GM18873 (cell line): Measurements from ENCODE around the gene TTYH3.
"Not testable (repeated sequence)": the region's sequence is repeated elsewhere in the genome, so short reads cannot be mapped to it uniquely, and the experiment has no call there.

ENCODE experiments used
- ATAC-seq: cut with Tn5 transposase; IDR thresholded peaks from one replicate; pipeline ENCODE4 v1.9.1; 2021; ENCODE audit warnings: mild to moderate bottlenecking, moderate library complexity, moderate number of reproducible peaks; ENCODE audit not compliant: unreplicated experiment, low FRiP score

The TTYH3 gene

GRCh38 chr7:2680792-2681490 is 49.2 kb downstream of the TTYH3 start:
- no peak for ATAC-seq

DNA sequence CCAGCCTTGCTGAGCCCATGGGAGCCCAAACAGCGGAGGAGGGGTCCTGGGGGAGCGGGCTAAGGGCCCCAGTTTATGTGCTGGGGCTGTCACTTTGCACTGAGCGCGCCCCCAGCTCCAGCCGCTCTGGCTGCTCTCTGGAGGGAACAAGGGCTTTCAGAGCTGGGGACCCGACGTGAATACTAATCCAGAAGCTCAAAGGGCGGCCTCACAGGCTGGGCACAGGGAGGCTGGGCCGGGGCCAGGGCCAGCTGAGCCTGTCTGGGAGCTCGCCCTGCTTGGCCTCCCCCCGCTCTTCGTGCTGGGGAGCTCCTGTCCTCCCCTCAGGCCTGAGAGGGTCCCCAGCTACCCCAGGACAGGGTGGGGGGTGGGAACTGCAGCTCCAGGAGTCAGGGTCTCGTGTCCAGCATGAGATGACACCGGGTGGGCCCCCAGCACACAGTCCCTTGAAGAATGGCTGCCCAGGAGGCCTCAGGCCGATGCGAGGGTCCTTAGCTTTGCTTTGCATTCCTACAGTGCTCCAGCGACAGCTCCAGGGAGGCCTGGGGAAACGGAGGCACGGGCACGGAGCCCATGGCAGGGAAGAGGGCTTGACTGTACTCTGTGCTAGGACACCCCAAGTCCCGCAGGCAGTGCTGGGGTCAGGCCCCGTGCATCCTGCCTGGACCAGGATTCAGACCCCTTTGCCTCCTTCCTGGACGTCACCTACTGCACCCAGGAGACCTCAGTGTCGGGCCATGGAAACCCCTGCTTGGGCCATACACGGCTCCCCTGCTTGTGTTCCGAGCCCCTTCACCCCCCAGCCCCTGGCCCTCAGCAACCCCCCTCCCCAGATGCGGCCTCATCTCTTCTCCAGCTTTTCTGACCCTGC is 50.4 kb downstream of the TTYH3 start:
- no peak for ATAC-seq

DNA sequence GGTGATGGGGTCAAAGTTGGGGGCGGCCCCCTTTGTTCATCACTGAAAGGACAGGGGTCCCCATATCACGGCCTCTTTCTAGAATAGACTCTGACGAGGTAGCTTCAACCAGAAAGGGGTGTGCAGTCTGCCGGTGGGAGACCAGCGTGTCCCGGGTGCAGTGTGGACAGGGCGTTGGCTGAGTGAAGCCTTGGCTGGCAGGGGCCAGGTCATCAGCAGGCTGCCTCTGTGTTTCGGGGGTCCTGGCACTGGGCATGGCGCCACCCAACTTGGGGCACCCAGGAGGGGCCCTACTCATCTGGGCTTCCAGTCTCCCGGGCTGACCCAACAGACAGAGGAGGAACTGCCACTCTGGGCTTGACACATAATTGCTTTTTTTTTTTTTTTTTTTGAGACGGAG is 52.7 kb downstream of the TTYH3 start:
- ATAC-seq: no peak

DNA sequence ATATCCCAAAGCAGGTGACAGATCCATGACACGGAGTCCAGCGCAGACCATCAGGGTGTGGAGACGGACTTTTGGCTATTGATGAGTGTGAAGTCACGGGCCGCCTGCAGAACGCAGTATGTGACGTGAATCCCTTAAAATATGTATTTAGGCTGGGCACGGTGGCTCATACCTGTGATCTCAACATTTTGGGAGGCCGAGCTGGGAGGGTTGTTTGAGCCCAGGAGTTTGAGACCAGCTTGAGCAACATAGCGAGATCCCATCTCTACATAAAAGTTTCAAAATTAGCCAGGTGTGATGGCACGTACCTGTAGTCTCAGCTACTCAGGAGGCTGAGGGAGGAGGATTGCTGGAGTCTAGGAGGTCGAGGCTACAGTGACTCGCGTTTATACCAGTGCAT is 54.3 kb downstream of the TTYH3 start:
- ATAC-seq: no peak

DNA sequence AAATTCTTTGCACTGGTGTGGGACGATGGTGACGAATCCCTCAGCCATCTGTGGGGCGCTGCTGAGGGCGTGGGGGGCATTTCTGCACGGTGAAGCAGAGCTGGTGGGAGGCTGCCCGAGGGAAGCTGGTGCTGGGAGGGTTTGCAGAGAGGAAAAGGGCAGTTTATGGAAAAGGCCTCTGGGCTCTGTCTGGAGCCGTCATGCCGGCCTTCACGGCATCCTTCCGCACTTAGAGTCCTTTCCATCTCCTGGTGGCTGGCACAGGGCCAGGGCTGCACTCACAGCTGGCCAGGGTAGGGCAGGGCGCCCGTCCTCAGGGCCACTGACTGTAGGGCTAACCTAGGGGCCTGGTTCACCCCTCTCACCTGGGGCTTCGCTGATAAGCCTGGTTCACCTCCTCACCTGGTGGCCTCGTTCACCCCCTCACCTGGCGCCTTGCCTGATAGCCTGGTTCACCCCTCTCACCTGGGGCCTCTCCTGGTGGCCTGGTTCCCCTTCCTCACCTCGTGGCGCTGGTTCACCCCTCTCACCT is 55.6 kb downstream of the TTYH3 start:
- ATAC-seq: no peak

DNA sequence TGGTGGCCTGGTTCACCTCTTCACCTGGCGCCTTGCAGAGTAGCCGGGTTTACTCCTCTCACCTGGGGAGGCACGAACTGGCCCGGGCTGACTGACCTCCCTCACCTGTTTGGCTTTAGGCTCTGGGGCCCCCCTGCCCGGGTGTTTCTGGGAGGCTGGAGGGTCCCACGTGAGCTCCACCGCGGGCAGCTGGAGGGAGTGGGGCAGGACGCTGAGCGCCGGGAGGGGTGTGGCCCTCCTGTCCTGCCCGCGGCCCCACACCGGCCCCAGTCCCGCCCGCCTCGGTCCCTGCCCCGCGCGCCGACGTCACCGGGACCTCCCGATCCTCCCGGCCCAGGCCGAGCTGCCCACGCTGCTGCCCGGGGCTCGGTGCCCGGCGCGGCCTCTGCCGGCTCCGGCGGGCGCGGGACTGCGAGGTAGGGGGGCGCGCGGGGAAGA is 56.1 kb downstream of the TTYH3 start, which contains the start of gene AMZ1:
Gene AMZ1, plus strand, starts transcription at position 322 of the 438 bp plus-strand sequence. CDS start 12,250 bp downstream, outside the sequence.
- ATAC-seq: no peak

DNA sequence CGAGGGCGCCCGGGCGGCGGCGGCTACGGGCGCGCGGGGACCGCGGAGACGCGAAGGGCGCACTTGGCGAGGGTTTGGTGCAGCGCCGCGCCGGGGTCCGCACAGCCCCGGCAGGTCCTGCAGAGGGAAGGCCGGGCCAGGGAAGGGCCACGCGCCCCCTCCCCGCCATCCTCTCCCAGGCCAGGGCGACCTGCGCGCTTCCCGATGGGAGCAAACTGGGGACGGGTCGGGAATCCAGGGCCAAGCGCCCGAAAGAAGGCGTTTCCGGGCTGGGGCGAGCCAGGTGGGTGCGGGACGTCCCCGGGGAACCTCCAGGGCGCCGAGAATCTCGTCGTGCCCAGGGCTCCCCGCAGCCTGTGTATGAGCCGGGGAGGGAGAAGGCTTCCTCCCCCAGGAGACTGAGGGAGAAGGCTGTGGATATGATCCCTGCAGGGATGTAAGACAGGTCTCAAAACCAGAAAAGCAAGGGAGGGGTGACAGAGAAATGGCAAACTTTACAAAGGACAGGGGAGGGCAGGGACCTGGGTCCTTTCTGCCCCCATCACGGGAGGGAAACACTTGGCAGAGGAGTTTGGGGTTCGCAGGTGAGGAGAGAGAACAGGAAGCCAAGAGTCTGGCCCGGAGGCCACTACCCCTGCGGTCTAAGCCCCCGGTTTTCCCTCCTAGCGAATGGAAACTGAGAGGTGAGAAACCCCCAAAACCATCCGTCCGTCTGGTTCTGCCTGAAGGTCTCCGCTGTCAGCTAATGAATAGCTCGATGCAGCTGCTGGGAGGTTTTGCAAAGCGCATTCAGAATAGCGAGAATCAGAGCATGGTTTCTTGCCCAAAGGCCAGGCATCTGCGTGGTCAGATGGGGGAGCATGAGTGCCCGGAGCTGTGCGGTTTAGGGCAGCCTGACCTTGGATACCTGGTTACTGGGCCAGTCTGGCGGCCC is 56.9 kb downstream of the TTYH3 start:
- peak; percentile 86 for ATAC-seq

DNA sequence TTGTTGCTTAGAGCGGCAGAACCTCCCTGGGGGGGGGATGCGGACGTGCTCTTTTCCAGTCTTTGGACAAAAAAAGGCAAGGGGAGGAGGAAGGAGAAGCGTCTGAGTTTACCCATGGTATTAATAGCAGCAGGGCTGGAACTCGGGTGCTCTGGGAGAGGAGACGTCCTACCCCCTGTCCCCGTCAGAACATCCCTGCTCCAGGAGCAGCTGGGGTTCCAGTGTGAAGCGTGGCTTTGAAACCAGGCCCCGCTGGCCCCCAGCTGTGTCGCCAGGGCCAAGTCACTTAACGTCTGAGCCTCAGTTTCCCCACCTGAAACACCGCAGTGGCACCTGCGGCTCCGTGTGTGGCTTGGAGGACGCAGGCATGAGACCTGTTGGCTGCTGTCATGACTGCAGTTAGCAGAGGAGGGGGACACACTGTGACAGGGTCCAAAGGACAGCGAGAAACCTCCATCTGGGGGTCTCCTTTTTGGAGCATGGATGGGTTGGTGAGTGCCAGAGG is 57.6 kb downstream of the TTYH3 start:
- ATAC-seq: no peak

GRCh38 chr7:2689951-2690705 is 58.3 kb downstream of the TTYH3 start:
- no peak for ATAC-seq

GRCh38 chr7:2691011-2691707 is 59.4 kb downstream of the TTYH3 start:
- no peak for ATAC-seq

- ATAC-seq: not testable (repeated sequence)
Observed at GRCh38 chr7:2691932-2692439, 60.2 kb downstream of the TTYH3 start.

- ATAC-seq: no peak
Observed at GRCh38 chr7:2692543-2692942, 60.8 kb downstream of the TTYH3 start.

- ATAC-seq: not testable (repeated sequence)
Observed at GRCh38 chr7:2693420-2694121, 61.8 kb downstream of the TTYH3 start.

DNA sequence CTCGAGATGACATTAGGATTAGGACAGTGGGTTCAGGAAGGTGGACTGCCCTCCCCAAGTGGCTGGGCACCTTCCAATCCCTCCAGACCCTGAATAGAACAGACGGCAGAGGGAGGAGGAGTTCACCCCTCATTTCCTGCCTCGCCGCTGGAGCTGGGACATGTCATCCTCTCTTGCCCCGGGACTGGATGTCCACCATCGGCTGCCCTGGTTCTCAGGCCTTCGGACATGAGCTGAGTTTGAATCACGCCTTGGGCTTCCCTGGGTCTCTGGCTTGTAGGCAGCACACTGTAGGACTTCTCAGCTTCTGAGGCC is 62.3 kb downstream of the TTYH3 start:
- not testable (repeated sequence) for ATAC-seq

DNA sequence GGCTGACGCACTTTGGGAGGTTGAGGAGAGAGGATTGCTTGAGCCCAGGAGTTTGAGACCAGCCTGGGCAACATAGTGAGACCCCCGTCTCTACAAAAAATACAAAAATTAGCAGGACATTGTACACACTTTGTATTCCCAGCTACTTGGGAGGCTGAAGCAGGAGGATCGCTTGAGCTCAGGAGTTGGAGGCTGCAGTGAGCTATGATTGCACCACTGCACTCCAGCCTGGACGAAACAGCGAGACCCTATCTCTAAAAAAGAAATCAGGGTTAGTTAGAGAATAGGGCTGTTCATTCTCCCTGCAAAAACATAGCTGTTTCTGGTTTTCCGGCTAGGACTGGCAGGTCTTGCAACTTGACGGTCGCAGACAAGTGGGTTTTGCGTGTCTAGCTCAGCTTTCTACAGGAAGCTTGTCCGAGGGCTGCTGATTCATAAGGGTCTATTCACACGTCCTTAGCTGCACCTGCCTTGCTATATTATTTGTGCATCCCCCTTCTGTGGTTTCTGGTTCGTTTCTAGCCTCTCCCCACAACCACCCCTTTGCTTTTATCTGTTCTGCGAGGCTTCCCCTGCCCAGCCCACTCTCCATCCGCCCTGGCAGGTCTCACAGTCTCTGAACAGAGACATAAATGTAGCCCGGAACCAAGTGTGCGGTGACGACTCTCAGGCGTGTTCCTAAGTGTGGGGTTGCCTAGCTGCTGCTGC is 66.9 kb downstream of the TTYH3 start:
- ATAC-seq: peak; percentile 91

DNA sequence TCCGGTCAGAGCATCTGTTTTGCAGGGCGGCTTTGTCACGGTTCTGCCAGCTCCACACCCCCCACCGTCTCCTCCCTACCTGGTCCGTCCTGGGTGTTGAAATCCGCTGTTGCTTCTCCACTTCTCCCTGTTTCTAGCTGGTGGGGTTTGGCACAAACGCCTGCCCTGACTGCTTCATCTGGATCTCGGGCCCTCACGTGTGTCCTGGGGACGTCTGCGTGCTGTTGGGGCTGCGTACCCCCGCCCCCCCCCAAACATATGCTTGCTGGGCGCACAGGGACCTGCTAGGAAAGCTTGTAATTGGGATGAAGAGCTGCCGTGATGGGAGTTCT is 67.5 kb downstream of the TTYH3 start:
- ATAC-seq: no peak

DNA sequence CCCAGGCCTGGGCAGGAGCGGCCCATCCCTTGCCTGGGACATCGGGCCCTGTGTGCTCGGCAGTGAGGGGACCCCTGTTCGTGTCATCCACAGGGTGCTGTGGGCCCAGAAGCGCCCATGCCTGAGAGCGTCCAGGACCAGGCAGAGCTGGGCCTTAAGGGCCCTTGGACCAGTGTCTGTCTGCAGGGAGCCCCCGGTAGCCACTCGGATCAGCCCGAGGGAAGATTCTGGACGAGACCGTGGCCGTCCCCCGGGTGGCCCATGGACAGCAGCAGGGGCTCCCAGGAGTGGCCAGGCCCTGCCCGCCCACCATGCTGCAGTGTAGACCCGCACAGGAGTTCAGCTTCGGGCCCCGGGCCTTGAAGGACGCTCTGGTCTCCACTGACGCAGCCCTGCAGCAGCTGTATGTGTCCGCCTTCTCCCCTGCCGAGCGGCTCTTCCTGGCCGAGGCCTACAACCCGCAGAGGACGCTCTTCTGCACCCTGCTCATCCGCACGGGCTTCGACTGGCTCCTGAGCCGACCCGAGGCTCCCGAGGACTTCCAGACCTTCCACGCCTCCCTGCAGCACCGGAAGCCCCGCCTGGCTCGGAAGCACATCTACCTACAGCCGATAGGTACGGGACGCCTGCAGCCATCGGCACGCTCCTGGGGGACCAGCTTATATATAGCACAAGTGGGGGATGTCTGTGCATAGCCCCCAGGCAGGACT is 68.5 kb downstream of the TTYH3 start:
- no peak for ATAC-seq
